Measurements from ENCODE around the gene INSYN2B. TPM values are rescaled to one million over a fixed set of nuclear protein-coding genes. Genes with fewer than 3 reads are reported as not detected.

Gene INSYN2B
- total RNA-seq, 1 donor from 2014 or later, result 0.26 TPM

DNA sequence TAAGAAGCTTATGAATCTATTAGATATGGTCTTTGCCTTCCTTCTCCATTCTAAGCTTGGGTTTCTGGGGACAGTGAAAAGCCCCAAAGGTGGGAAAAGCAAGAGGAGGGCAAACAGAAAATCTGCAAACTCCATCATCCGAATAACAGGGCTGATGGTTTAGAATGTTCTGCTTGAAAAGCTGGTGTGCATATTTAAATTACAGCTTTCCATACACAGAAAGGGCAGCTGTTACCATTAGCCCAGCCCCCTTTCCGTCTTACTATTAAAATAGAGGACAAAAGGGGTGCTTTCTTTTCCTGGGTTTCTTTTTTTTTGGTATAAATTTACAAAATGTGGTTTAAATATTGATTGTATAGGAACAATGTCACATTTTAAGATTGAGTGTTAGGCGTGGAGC lies 22.0 kb downstream of the INSYN2B start:
- no peak overlapping the region for H3K4me3 Mint-ChIP-seq

DNA sequence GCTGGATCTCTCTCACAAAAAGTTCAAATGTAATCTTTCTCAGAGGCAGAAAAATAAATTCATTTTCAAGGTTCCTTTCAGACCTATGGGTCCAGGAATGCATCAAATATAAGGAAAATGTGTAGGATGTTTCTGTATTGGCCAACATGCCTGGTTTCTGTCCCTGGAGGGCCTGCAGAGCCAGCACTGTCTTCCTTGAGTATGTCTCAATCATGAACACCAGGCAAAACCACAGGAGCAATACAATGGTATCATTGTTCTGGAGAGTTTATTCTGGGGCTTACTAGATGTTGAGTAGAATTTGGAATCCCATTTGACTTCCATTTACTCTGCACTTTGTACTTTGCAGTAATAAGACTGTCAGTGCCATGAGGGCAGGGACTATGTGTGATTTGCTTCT lies 23.5 kb downstream of the INSYN2B start:
- H3K27me3 ChIP-seq, result no peaks in the 10 kb centered on the region
- DNase-seq (ENCODE audit: low spot score), result no peak
- Mint-ChIP-seq H3K9me3 (no peaks in the 10 kb centered on the region), H3K4me3 (no peak overlapping the region), H3K4me1 (no peaks in the 10 kb centered on the region), H3K36me3 (no peaks in the 10 kb centered on the region), H3K27me3 (ENCODE audit: insufficient read depth, low read depth) (peaks cover 4% of the 10 kb centered on the region), H3K27ac (no peak overlapping the region)
- no peak overlapping the region for H3K4me2 ChIP-seq
- H3F3A ChIP-seq (ENCODE audit: low read depth), result no peaks in the 10 kb centered on the region
- H3K27ac ChIP-seq, result no peak overlapping the region
- no peaks in the 10 kb centered on the region for H3K9me3 ChIP-seq (ENCODE audit: low read depth)
- H3K36me3 ChIP-seq, result no peaks in the 10 kb centered on the region
- H3K4me3 ChIP-seq, result no peak overlapping the region
- H4K20me1 ChIP-seq (ENCODE audit: low read depth), result no peaks in the 10 kb centered on the region
- TF ChIP-seq EZH2phosphoT487 (IDR thresholded peaks at IDR 0.05), result no peak
- TF ChIP-seq EZH2 (IDR thresholded peaks at IDR 0.05), result no peak
- no peak for TF ChIP-seq CTCF (IDR thresholded peaks at IDR 0.05)
- H3K9ac ChIP-seq, result no peak overlapping the region
- H3K4me1 ChIP-seq, result no peaks in the 10 kb centered on the region
- no peak overlapping the region for H2AFZ ChIP-seq (replicated peaks)
- no peaks in the 10 kb centered on the region for H3K79me2 ChIP-seq (ENCODE audit: low read depth)

More for the DNA sequence above, 22.0 kb downstream of the INSYN2B start:
- no peak overlapping the region for H3K4me2 ChIP-seq
- H2AFZ ChIP-seq (replicated peaks), result no peak overlapping the region
- no peaks in the 10 kb centered on the region for H3K36me3 ChIP-seq
- H3K27ac ChIP-seq, result no peak overlapping the region
- no peaks in the 10 kb centered on the region for H3K4me1 ChIP-seq
- Mint-ChIP-seq H3K27me3 (ENCODE audit: insufficient read depth, low read depth) (peaks cover 4% of the 10 kb centered on the region), H3K9me3 (no peaks in the 10 kb centered on the region), H3K36me3 (no peaks in the 10 kb centered on the region), H3K4me1 (peaks cover under 1% of the 10 kb centered on the region), H3K27ac (no peak overlapping the region)
- H4K20me1 ChIP-seq (ENCODE audit: low read depth), result no peaks in the 10 kb centered on the region
- TF ChIP-seq CTCF (IDR thresholded peaks at IDR 0.05) (no peak), EZH2phosphoT487 (IDR thresholded peaks at IDR 0.05) (no peak), EZH2 (IDR thresholded peaks at IDR 0.05) (no peak)
- H3K79me2 ChIP-seq (ENCODE audit: low read depth), result no peaks in the 10 kb centered on the region
- H3F3A ChIP-seq (ENCODE audit: low read depth), result no peaks in the 10 kb centered on the region
- no peak overlapping the region for H3K4me3 ChIP-seq
- no peak for DNase-seq (ENCODE audit: low spot score)
- no peaks in the 10 kb centered on the region for H3K9me3 ChIP-seq (ENCODE audit: low read depth)
- H3K27me3 ChIP-seq, result no peaks in the 10 kb centered on the region
- no peak overlapping the region for H3K9ac ChIP-seq

- Histone ChIP-seq H3K36me3 (no peaks in the 10 kb centered on the region), H3K4me1 (no peaks in the 10 kb centered on the region), H2AFZ (replicated peaks) (no peak overlapping the region), H3K27me3 (no peaks in the 10 kb centered on the region), H3K4me2 (no peak overlapping the region), H3K79me2 (ENCODE audit: low read depth) (no peaks in the 10 kb centered on the region), H3F3A (ENCODE audit: low read depth) (no peaks in the 10 kb centered on the region), H3K4me3 (no peak overlapping the region), H4K20me1 (ENCODE audit: low read depth) (no peaks in the 10 kb centered on the region), H3K9ac (no peak overlapping the region), H3K27ac (no peak overlapping the region), H3K9me3 (ENCODE audit: low read depth) (no peaks in the 10 kb centered on the region)
- H3K27me3 Mint-ChIP-seq (ENCODE audit: insufficient read depth, low read depth), result peaks cover 4% of the 10 kb centered on the region
- no peaks in the 10 kb centered on the region for H3K4me1 Mint-ChIP-seq
- TF ChIP-seq EZH2 (IDR thresholded peaks at IDR 0.05) (no peak), CTCF (IDR thresholded peaks at IDR 0.05) (no peak), EZH2phosphoT487 (IDR thresholded peaks at IDR 0.05) (no peak)
- DNase-seq (ENCODE audit: low spot score), result no peak
- H3K27ac Mint-ChIP-seq, result no peak overlapping the region
- no peak overlapping the region for H3K4me3 Mint-ChIP-seq
- no peaks in the 10 kb centered on the region for H3K9me3 Mint-ChIP-seq
- H3K36me3 Mint-ChIP-seq, result no peaks in the 10 kb centered on the region
These were observed 24.2 kb downstream of the INSYN2B start for GRCh38 chr5:169956126-169956525.

Measured in neural progenitor cell (in vitro differentiated cells).